Occipital lobe (tissue), 2 donors: Measurements from ENCODE around the gene HAO2. TPM values are rescaled to one million over a fixed set of nuclear protein-coding genes. Genes with fewer than 3 reads are reported as not detected.

Experiments
- DNase-seq: peaks from one replicate; lab custom pipeline; 2025; lab: John Stamatoyannopoulos, UW
- total RNA-seq: library from RNA; depleted of rRNA; stranded (reverse); fragments of >200 nt; gene quantifications from one replicate; pipeline ENCODE4 v1.2.3, GENCODE V29; 2014

Gene HAO2
- total RNA-seq, 1 donor from 2014 or later, result not detected

- DNase-seq, result no peak
These were observed 10.5 kb downstream of the HAO2 start for GRCh38 chr1:119379117-119379516.

GRCh38 chr1:119380304-119380703 is 11.7 kb downstream of the HAO2 start:
- DNase-seq, result no peak

- DNase-seq, result no peak
These were observed 12.5 kb downstream of the HAO2 start for GRCh38 chr1:119380983-119381662.

DNA sequence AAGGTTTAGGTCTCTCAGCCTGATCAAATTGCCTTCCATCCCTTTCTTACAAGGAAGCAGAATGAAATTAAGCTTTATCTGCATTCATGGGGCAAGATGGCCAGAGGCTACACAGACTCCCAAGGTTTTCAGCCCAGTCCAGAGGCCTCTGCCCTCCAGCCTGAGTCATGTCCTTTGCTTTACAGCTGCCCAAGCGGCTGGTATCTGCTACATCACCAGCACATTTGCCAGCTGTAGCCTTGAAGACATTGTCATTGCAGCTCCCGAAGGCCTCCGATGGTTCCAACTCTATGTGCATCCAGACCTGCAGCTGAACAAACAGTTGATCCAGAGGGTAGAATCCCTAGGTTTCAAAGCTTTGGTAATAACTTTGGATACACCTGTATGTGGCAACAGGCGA is 16.0 kb downstream of the HAO2 start:
- DNase-seq, result no peak

DNA sequence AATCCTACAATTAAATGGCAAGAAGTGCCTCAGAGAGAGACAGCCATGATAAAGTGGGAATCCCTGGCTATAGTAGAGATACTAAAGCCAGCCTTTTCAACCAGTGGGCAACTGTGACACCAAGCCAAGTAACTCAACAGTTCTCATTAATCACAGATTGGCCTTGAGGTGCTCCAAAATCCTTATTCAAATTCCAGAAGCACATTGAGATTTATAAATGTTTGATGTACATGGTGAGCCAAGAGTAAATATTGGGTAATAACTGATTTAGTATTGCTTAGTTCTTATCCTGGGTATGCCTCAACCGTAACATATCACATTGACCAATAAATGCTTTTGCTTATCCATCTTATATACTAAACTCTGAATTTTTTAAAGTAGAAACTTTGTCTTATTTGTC is 17.1 kb downstream of the HAO2 start:
- DNase-seq, result no peak

GRCh38 chr1:119387858-119388257 is 19.3 kb downstream of the HAO2 start:
- DNase-seq, result no peak

DNA sequence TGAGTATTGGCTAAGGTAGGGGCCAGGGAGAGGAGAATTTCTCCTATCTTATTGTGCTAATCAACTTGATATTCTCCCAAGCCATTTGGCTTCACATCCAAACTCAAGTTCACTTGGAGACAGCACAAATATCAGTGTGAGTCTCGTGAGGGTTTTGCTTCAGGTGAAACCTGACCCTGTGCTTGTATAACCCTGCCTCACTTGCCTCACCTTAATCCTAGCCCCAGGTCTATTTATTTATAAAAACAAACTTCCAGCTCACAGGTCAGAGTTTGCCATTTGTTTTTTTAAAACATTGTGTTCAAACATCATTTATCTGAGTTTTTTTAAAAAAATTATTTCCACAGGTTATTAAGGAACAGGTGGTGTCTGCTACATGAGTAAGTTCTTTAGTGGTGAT is 19.9 kb downstream of the HAO2 start:
- no peak for DNase-seq

DNA sequence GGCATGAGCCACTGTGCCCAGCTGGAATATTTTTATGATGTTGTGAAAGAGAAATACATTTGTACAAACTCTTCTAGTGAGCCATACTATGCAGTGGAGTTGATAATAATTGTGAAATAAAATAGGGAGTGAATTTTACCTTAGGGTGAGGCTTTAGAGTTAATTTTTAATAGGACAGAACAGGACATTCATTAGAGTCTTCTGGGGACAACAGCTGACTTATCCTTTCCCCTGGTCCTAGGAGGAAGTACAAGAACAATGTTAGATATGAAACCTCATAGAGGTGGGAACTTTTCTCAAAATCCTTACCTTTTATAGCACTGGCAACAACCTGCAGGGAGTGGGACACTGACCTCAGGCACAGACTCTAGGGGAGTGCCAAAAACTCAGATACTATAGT is 21.9 kb downstream of the HAO2 start:
- no peak for DNase-seq

DNA sequence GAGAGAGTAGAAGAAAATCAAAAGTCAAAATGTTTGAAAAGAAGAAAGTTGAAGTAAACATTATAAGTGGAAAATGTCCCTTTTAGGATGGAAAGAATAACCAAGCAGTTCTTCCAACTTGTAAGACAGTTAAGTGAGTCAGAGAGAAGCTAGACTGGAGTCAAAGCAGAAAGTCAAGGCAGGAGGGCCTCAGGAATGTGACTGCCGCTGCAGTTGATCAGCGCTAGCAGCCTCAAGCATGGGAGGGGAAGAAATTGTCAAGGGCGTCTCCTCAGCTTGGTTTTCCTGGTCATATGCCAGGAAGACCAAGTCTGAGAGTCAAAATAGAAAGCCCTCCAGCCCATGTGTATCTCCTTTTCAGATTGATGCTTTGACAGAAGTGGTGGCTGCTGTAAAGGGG is 23.2 kb downstream of the HAO2 start:
- no peak for DNase-seq

DNA sequence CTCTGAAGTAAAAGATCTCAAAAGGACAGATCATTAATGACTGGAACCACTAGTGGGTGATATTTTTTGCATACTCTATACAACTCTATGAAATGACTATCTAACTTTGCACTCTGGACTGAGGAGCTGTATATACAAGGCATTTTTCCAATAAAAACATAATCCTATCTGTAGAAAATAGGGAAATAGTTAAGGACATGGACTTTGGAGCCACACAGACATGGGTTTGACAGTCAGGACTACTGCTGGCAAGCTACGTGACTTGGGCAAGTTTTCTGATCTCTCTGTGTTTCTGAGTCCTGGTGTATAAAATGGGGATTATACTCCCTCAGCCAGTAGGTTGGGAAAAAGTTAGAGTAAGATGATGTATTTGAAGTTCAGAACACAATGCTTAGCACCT is 25.5 kb downstream of the HAO2 start:
- DNase-seq, result no peak

GRCh38 chr1:119396982-119397381 is 28.4 kb downstream of the HAO2 start:
- DNase-seq, result no peak

DNA sequence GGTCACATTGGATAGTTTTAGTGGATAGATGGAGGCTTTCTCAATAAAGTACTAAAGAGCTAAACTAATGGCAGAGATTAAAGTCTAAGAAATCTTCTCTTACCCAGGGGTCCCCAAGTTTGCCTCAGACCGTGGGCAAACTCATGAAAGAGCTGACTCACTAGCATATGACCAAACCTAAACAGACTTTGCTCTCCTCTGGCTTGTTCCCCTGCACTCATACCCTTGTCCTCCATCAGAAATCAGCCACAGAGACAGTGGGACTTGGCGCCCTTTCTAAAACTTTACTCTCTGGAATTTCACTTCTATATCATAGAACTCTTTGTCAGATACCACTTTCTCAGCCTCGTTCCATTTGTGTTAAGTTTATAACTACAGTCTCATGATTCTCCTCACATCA is 29.4 kb downstream of the HAO2 start:
- DNase-seq, result no peak

DNA sequence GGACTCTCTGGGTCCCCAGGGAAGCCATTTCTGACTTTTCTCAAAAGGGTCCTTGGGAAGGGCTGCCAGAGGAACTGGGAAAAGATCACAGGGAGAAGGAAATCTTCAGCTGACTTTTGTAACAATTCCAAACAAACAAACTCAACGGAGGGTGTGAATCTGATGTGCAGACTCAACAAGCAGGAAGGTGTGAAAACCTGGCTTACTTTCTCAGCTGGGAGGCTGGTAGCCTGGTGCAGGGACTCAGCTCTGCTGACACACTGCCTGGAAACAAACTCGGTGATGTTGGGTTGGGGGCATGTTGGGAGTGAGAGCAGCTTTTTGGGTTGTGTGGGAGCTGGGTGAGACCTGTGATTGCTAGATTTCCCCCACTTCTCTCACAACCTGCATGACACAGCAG is 36.2 kb downstream of the HAO2 start:
- DNase-seq, result no peak

GRCh38 chr1:119409731-119410130 is 41.1 kb downstream of the HAO2 start:
- DNase-seq, result no peak

DNA sequence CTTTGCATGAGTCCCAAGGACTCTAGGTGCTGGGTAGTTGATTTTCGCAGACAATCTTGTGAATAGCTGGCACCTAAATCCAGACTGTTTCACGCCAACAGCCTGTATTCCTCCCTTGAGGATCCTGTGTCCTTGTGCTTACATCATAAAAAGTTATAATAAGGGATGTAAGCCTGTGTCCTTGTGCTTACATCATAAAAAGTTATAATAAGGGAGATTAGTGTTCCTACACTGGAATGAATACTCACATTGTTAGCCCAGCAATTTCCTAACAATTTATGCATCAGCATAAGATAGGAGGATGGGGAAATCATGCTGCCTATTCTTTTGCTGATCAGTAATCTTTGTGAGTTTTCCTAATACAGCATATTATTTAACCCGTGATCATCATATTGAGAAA is 42.4 kb downstream of the HAO2 start:
- no peak for DNase-seq

GRCh38 chr1:119414950-119415349 is 46.4 kb downstream of the HAO2 start, which contains the start of gene HSD3B2:
Gene HSD3B2, plus strand, starts transcription at chr1:119415150. Its CDS starts 270 bp downstream, at chr1:119415420.
- DNase-seq, result no peak

DNA sequence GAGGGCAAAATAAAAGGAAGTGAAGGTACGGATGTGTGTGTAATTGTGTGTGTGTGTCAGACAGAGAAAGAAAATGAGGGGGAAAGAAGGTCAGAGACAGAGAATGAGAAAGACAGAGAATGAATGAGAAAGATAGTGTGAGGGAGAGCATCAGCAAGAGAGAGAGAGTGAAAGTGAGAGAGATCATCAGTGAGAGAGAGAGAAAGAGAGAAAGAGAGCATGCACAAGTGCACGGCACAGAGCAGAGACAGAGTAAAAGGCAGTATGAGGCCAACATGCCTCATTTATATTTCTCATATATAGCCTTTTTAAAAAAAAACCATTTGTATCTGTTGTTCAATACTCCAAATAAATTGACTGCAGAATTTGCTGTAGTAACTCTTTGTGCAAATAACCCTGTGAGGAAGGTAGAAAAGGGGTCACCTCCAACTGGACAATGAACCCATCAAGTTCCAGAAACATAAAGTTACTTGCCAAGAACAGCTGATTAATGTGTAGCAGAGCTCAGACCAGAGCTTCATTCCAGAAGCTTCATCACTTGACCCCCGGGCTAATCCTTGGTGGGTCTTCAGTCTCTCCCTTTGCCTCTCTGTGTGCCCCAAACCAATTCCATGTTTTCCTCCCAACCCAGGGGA is 47.5 kb downstream of the HAO2 start:
- DNase-seq, result no peak

DNA sequence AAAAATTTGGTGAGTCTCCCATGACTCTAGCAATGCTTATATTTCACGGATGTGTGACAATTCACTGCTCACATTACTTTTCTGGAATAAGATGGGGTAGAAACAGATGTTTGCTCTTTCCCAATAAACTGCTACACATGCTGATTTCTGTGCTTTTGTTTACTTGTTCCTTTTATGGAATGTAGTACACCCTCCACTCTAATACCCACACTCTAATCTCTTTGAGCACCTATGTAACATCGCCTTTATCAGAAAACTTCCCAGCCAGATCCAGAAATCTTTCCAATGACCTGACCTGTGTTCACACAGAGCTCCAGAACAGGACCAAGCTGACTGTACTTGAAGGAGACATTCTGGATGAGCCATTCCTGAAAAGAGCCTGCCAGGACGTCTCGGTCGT is 50.5 kb downstream of the HAO2 start:
- DNase-seq, result no peak

DNA sequence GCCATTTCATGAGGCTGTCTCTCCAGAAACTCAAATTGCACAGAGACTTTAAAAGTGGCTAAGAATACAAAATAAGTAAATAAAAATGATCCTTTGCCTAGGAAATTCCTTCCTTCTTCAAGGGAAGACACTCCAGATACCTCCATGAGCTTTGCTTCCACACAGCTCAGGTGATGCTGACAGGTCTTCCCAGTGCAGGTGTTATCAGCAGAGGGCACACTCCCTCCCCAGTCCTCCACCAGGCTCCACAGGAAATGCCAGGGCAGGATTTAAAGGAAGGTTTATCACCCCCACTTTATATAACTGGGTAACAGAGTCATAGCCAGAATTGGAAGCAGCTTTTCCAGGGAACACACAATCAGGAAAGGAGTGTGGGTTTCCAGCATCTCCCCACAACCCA is 52.1 kb downstream of the HAO2 start:
- DNase-seq, result no peak

DNA sequence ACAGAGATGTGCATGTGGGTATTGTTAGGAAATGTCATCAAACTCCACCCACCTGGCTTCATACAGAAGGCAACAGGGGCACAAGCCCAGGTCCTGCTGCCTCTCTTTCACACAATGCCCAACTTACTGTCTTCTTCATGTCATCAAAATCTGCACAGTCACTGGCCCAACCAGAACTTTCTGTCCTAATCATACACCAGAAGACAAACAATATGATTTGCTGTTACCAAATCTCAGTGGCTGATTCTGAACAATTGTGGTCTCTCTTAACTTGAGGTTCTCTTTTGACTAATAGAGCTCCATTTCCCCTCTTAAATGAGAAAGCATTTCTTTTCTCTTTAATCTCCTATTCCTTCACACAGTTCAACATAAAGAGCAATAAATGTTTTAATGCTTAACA is 54.0 kb downstream of the HAO2 start:
- no peak for DNase-seq

DNA sequence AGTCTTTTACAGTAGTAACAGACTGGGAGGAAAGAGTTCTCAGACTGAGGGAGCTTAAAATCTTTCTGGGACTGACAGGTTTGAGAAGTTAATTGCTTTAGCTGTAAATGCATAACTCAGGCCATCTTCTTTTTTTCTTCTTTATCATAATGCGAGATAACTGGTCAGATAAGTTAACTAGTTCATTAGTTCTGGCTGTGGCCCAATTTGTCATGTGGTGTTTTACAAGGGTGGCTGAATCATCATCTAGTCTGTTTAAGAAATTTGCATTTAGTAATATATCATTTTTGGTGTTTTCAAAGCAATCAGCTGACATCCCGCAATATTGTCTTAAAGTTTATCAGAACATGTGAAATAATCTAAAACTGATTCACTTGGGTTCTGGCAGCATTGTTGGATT is 60.4 kb downstream of the HAO2 start:
- DNase-seq, result no peak

DNA sequence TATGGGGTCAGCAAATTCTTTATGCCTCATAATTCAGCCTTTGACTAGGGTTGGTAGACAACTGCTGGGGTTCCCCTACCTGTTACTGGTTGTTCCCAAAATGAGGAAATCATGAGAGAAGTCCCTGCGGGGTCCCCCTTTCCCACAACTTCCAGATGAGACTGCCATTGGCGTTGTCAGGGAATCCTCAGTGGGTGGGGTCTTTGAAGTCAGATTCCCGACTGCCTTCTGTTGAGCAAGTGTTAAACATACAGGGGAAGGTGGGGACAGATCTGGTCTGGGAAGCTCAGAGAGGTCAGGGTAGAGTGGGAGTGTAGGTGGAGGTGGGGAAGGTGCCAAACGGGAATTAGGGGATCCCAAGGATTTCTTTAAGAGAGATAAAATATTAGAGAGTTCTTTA is 61.1 kb downstream of the HAO2 start:
- DNase-seq, result no peak

GRCh38 chr1:119430486-119430885 is 61.9 kb downstream of the HAO2 start:
- DNase-seq, result no peak

GRCh38 chr1:119431836-119432235 is 63.3 kb downstream of the HAO2 start:
- no peak for DNase-seq
